HUES64 (cell line): ENCODE data around the gene IMPG1. TPM values are rescaled to one million over a fixed set of nuclear protein-coding genes. Genes with fewer than 3 reads are reported as not detected.

Experiments
- H3K27ac ChIP-seq: 2 replicates; pipeline ENCODE4 v1.7.0; 2013; ENCODE audit warnings: low read depth, low read length, inconsistent platforms
- H3K27me3 ChIP-seq: 2 replicates; pipeline ENCODE4 v1.6.1; 2013; ENCODE audit warnings: mild to moderate bottlenecking, low read length; ENCODE audit not compliant: insufficient read depth
- H3K36me3 ChIP-seq: 2 replicates; pipeline ENCODE4 v1.6.1; 2013; ENCODE audit warnings: mild to moderate bottlenecking, low read length; ENCODE audit not compliant: insufficient read depth
- H3K4me1 ChIP-seq: 2 replicates; pipeline ENCODE4 v1.6.1; 2013; ENCODE audit warnings: mild to moderate bottlenecking, low read length, moderate library complexity; ENCODE audit not compliant: insufficient read depth
- H3K4me3 ChIP-seq: 2 replicates; pipeline ENCODE4 v1.5.1; 2013; ENCODE audit warnings: mild to moderate bottlenecking, low read length, moderate library complexity
- H3K9ac ChIP-seq: 2 replicates; pipeline ENCODE4 v1.6.1; 2013; ENCODE audit warnings: mild to moderate bottlenecking, low read depth, low read length
- H3K9me3 ChIP-seq: 2 replicates; pipeline ENCODE4 v1.6.1; 2013; ENCODE audit warnings: low read depth, low read length; ENCODE audit not compliant: insufficient read depth
- WGBS: fragments of 150-250, 120-280 bp; methylation state at CpG from one replicate; pipeline ENCODE4 v1.1.7; 2013; ENCODE audit warnings: missing lambda C conversion rate; 5-methylcytosine and 5-hydroxymethylcytosine counted together
- polyA plus RNA-seq, 2 experiments: library from polyadenylated mRNA; stranded (reverse); fragments of 50-300 nt; gene quantifications; one replicate each; pipeline ENCODE4 v1.2.3, GENCODE V29; 2013

The IMPG1 gene
- polyA plus RNA-seq (2013, experiment 1 of 2): not detected
- polyA plus RNA-seq (2013, experiment 2 of 2): not detected

GRCh38 chr6:76072562-76072961 is at the start of gene IMPG1:
Gene IMPG1 (minus strand): TSS chr6:76072662. CDS start chr6:76072488, 174 bp downstream.
- no peak within 1 kb of the TSS for H3K9ac ChIP-seq
- no peak within 1 kb of the TSS for H3K4me3 ChIP-seq
- H3K36me3 ChIP-seq: no peaks in the 10 kb centered on the region
- H3K27ac ChIP-seq: no peak within 1 kb of the TSS
- 0 out of 2 replicates have a peak, but pooled peaks cover 4% of the 10 kb centered on the region for H3K9me3 ChIP-seq
- no peaks in the 10 kb centered on the region for H3K4me1 ChIP-seq
- H3K27me3 ChIP-seq: no peaks in the 10 kb centered on the region

DNA sequence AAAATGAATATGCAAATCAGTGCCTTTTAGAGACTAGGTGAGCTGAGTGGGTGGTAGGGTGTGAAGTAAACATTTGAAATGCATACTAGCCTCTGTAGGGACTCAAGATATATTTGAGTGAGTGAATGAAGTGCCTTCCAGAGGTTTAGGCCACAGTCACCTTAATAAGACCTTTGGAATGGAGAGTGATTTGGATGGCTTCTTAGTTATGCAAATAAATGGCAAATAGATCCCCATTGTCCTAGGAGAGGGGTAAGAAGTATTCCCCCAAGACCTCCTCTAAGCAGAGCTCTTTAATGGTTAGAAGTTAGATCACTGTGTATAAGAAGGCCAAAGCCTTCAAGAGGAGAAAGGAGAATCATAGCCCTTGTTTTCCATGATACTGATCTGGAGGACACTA is 47.8 kb upstream of the IMPG1 start:
- Histone ChIP-seq H3K36me3 (no peaks in the 10 kb centered on the region), H3K27me3 (peaks cover 70% of the 10 kb centered on the region), H3K4me1 (peaks cover 8% of the 10 kb centered on the region; the same call in 1 of the 2 replicates), H3K4me3 (no peak overlapping the region), H3K9ac (no peak overlapping the region), H3K27ac (peak overlapping the region; percentile 71; the same call in 1 of the 2 replicates), H3K9me3 (peaks cover 7% of the 10 kb centered on the region)

DNA sequence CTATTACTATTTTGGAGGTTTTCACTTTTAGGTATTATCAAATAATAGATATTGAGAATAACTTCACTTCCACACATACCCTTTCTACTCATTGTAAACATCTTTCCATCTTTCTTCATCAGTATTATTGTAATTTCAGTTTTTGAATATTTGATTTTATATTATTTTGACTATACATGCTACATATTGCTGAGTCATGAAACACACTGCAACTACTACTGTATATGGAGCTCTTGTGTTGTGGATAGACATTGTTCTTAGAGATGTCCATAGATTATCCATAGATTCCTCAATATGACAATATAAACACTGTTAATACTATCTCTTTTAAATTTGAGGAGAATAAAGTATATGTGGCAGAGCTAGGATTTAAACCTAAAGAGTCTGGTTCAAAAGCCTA is 819 bp upstream of the IMPG1 start:
- Histone ChIP-seq H3K36me3 (no peaks in the 10 kb centered on the region), H3K9ac (no peak overlapping the region), H3K27ac (no peak overlapping the region), H3K27me3 (no peaks in the 10 kb centered on the region), H3K4me1 (no peaks in the 10 kb centered on the region), H3K4me3 (no peak overlapping the region), H3K9me3 (0 out of 2 replicates have a peak, but pooled peaks cover 4% of the 10 kb centered on the region)

DNA sequence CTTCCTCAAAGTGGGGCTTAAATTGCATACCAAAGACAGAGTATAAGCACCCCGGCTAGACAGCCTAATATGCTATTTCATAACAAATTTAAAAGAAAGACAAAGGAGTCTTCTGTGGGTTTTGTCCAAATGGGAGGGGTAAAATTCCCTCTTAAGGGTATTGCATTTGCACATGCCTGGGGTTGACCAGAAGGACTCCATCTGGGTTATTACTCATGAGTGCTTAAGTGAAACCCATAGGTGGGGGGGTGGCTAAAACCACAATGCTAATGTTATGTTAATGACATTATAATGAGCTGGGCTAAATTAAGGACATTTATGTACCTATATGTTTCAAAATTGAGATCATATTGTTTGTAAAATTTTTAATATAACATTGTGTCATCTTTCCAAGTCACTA is 15.0 kb downstream of the IMPG1 start:
- H3K4me3 ChIP-seq: no peak overlapping the region
- H3K36me3 ChIP-seq: no peaks in the 10 kb centered on the region
- no CpG with 5 or more reads among the region's 1 CpG for WGBS

DNA sequence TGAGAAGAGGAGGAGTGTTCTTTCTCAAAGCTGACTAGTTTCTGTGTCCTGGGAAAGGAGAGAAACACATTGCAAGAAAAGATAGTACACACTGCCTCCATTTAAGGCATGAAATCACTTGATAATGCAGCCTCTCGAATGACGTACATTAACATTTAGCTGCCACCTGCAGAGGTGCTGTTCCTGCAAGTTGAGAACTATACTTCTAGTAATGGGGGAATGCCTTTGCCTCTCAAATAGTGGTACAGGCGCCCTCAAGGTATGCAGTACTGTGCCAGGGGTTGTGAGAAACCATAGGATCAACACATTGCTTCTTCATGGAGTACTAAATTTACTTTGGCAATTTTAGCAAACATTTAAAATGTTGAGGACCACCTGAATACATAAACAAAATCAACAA is 20.1 kb downstream of the IMPG1 start:
- Histone ChIP-seq H3K4me3 (no peak overlapping the region), H3K36me3 (no peaks in the 10 kb centered on the region), H3K4me1 (no peaks in the 10 kb centered on the region; the same call in 1 of the 2 replicates), H3K9ac (no peak overlapping the region), H3K9me3 (no peaks in the 10 kb centered on the region), H3K27me3 (no peaks in the 10 kb centered on the region), H3K27ac (no peak overlapping the region)
- WGBS: 83% methylated on average over 3 of the region's 3 CpGs

More for the DNA sequence above, 15.0 kb downstream of the IMPG1 start:
- Histone ChIP-seq H3K9me3 (no peaks in the 10 kb centered on the region), H3K9ac (no peak overlapping the region), H3K27me3 (no peaks in the 10 kb centered on the region), H3K27ac (no peak overlapping the region), H3K4me1 (no peaks in the 10 kb centered on the region)

DNA sequence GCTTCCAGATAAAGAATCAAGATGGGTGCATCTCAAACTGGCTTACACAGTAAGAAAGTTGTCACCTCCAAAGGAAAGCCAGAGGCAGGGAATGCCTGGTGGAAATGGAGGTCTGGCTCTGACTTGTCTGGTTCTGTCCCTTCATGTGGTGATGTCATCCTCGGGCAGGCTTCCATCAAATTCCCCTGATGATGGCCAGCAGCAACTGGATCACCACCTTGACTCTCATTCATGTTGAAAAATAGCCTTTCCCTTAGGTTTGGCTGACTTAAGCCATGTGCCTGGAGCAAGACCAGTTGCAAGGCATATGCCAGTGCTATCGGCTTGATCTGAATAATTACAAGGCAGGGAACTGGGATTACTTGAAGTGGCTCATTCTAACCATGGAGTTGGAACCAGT is 28.8 kb downstream of the IMPG1 start:
- Histone ChIP-seq H3K36me3 (no peaks in the 10 kb centered on the region), H3K9me3 (no peaks in the 10 kb centered on the region), H3K9ac (no peak overlapping the region), H3K27ac (no peak overlapping the region), H3K4me3 (no peak overlapping the region), H3K27me3 (no peaks in the 10 kb centered on the region), H3K4me1 (peaks cover 18% of the 10 kb centered on the region)
- 92% methylated on average over 2 of the region's 2 CpGs for WGBS

DNA sequence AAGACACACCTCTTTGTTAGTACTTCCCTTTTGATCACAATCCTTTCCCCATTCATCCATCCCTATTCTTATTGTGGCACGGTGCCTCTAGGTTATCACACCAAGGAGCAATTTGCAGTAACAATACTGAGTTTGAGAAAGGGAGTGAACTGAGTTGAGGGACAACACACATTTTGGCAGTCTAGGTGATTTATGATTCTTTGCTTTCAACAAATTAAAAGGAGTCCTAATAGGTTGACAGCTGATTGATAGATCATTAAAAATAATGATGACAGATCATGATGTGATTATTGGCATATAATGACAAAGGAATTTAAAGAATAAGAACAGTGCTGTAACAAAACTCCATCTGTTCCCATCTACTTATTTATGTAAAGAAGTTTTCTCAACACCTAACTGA is 36.7 kb downstream of the IMPG1 start:
- Histone ChIP-seq H3K9ac (no peak overlapping the region), H3K4me3 (no peak overlapping the region), H3K27ac (no peak overlapping the region), H3K9me3 (no peaks in the 10 kb centered on the region), H3K4me1 (peaks cover 5% of the 10 kb centered on the region), H3K36me3 (no peaks in the 10 kb centered on the region), H3K27me3 (no peaks in the 10 kb centered on the region)
- 67% methylated on average over 1 of the region's 1 CpG for WGBS

DNA sequence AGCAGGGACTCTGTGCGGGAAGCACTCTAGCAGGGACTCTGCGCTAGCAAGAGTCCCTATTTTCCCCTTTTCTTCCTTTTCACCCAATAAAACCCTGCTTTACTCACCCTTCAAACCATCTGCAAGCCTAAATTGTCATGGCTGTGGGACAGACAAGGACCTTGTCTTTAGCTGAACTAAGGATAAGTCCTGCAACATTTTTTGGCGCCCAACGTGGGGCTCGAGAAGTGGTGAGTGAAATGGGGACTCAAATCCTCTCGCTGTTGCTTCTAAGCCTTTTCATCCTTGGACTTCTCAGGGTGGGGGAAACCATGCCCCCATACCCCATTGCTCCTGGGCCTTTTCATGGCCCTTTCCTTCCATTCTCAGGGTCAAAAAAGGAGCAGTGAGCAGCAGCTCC is 46.4 kb downstream of the IMPG1 start:
- H3K4me1 ChIP-seq: no peaks in the 10 kb centered on the region
- H3K27me3 ChIP-seq: no peaks in the 10 kb centered on the region
- no peak overlapping the region for H3K4me3 ChIP-seq
- peaks cover 65% of the 10 kb centered on the region for H3K9me3 ChIP-seq
- H3K27ac ChIP-seq: no peak overlapping the region
- 97% methylated on average over 6 of the region's 6 CpGs for WGBS
- H3K36me3 ChIP-seq: no peaks in the 10 kb centered on the region; the same call in 1 of the 2 replicates
- no peak overlapping the region for H3K9ac ChIP-seq

- Histone ChIP-seq H3K27me3 (no peaks in the 10 kb centered on the region), H3K9ac (no peak overlapping the region), H3K4me3 (no peak overlapping the region), H3K4me1 (no peaks in the 10 kb centered on the region), H3K27ac (no peak overlapping the region), H3K9me3 (no peaks in the 10 kb centered on the region), H3K36me3 (no peaks in the 10 kb centered on the region)
- WGBS: 91% methylated on average over 6 of the region's 6 CpGs
These were observed 57.6 kb downstream of the IMPG1 start for GRCh38 chr6:76014626-76015530.

DNA sequence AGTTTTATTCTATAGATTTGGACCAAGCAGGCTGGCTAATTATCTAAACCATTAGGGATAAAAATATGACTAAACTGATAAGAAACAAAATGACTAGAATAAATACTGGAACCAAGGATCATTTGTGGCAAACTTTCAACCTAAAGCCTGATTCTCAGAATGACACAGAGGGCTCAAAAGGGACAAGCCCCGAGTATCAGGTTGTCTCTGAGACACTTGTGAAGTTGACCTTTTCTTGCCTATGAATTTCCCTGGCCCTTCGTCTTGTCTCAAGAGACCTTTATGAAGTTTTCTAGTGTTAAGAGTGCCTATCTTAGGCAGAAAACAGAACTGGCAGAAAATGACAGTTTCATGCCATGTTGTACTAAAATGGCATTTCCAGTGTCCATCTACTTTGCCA is 68.3 kb downstream of the IMPG1 start:
- Histone ChIP-seq H3K9me3 (no peaks in the 10 kb centered on the region), H3K4me3 (no peak overlapping the region), H3K4me1 (peaks cover 5% of the 10 kb centered on the region; the same call in 1 of the 2 replicates), H3K27ac (no peak overlapping the region), H3K27me3 (no peaks in the 10 kb centered on the region), H3K36me3 (no peaks in the 10 kb centered on the region), H3K9ac (no peak overlapping the region)
- WGBS: 92% methylated on average over 2 of the region's 2 CpGs

DNA sequence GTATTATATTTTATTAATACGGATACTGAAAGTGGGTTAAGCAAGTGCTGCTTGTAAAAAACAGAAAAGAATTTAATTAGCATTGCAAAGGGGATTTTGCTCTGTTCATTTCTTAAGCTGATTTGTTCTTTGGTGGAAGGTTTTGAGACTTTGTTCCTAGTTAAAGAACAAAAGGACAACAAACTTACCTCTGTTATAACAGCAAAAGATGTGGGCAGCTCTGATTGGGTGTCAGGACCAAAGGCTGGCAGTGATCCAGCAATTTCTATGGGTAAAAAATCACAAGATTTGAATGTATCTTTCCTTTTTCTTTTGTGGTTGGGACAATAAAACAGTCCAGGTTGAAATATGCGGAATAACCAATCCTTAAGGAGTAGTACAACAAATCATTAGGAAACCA is 68.8 kb downstream of the IMPG1 start:
- WGBS: 78% methylated on average over 2 of the region's 2 CpGs
- Histone ChIP-seq H3K27me3 (no peaks in the 10 kb centered on the region), H3K4me3 (no peak overlapping the region), H3K9ac (no peak overlapping the region), H3K4me1 (peaks cover 5% of the 10 kb centered on the region; the same call in 1 of the 2 replicates), H3K36me3 (no peaks in the 10 kb centered on the region), H3K9me3 (no peaks in the 10 kb centered on the region), H3K27ac (no peak overlapping the region)
